H1 (cell line): ENCODE data around the gene CEMP1. TPM values are rescaled to one million over a fixed set of nuclear protein-coding genes. Genes with fewer than 3 reads are reported as not detected.
"Not testable (repeated sequence)": the region's sequence is repeated elsewhere in the genome, so short reads cannot be mapped to it uniquely, and the experiment has no call there.

Experiments used
- CTCF ChIA-PET: fragments of 300-600 bp; sonication (Branson Sonifier 250); formaldehyde crosslinking; loops from one replicate; lab custom pipeline; 2021; ENCODE audit not compliant: partially characterized antibody; lab: Charles Lee
- POLR2A ChIA-PET: fragments of 300-600 bp; sonication (Branson Sonifier 250); formaldehyde crosslinking; loops from one replicate; lab custom pipeline; 2021; ENCODE audit warnings: inconsistent platforms; ENCODE audit not compliant: partially characterized antibody; lab: Charles Lee
- DNase-seq, 2 experiments: peaks; one replicate each; pipeline versions ENCODE4 v3.0.0 to v3.0.0-alpha.2; 2010 to 2022; ENCODE audit warnings: low spot score in 2 of 2, low read depth in 1 of 2, mixed read lengths in 1 of 2
- FAIRE-seq: peaks from 2 replicates; lab custom pipeline; 2011; peaks lifted over from hg19 to GRCh38; lab: Jason Lieb, UNC
- H2AFZ ChIP-seq: 2 replicates; pipeline ENCODE4 v1.8.1; 2012; ENCODE audit warnings: low read length, inconsistent platforms
- H2AK5ac ChIP-seq: 2 replicates; pipeline ENCODE4 v1.6.1; 2013; ENCODE audit warnings: low read depth, low read length
- H2BK120ac ChIP-seq: replicated peaks from 2 replicates; pipeline ENCODE3; 2013; ENCODE audit warnings: low read depth, low read length, inconsistent platforms
- H2BK12ac ChIP-seq: 2 replicates; pipeline ENCODE4 v1.6.1; 2013; ENCODE audit warnings: low read depth, low read length
- H2BK15ac ChIP-seq: 2 replicates; pipeline ENCODE4 v1.6.1; 2013; ENCODE audit warnings: low read length
- H2BK20ac ChIP-seq: 2 replicates; pipeline ENCODE4 v1.6.1; 2013; ENCODE audit warnings: low read length
- H2BK5ac ChIP-seq: 2 replicates; pipeline ENCODE4 v1.6.1; 2013; ENCODE audit warnings: low read depth, low read length
- H3K14ac ChIP-seq: 2 replicates; pipeline ENCODE4 v1.6.1; 2013; ENCODE audit warnings: inconsistent platforms; ENCODE audit not compliant: insufficient read length
- H3K18ac ChIP-seq: 2 replicates; pipeline ENCODE4 v1.6.1; 2013; ENCODE audit warnings: low read length; ENCODE audit errors: extremely low read depth
- H3K23ac ChIP-seq: 2 replicates; pipeline ENCODE4 v1.6.1; 2013; ENCODE audit warnings: inconsistent platforms; ENCODE audit not compliant: insufficient read length
- H3K23me2 ChIP-seq: 2 replicates; pipeline ENCODE4 v1.6.1; 2013; ENCODE audit warnings: low read depth, low read length
- H3K27ac ChIP-seq: 2 replicates; pipeline ENCODE4 v1.6.1; 2011; ENCODE audit warnings: low read depth, low read length, inconsistent platforms
- H3K27me3 ChIP-seq, 4 experiments: replicated peaks in 1 of 4; 1 replicate in 1 of 4; 2 replicates in 3 of 4; pipeline versions ENCODE4 v1.6.1 to v1.8.1; 2011 to 2013; ENCODE audit warnings: low read length in 3 of 4, mild to moderate bottlenecking in 3 of 4, inconsistent platforms in 2 of 4, mixed read lengths in 2 of 4, moderate library complexity in 1 of 4; ENCODE audit not compliant: control insufficient read depth in 3 of 4, insufficient read depth in 3 of 4; ENCODE audit errors: extremely low read depth in 1 of 4
- H3K36me3 ChIP-seq, 4 experiments: 2 replicates each; pipeline versions ENCODE4 v1.6.1 to v1.8.1; 2011 to 2013; ENCODE audit warnings: mild to moderate bottlenecking in 4 of 4, low read length in 3 of 4, moderate library complexity in 2 of 4, control low read depth in 1 of 4, inconsistent platforms in 1 of 4; ENCODE audit not compliant: insufficient read depth in 4 of 4, control insufficient read depth in 2 of 4
- H3K4ac ChIP-seq: replicated peaks from 2 replicates; pipeline ENCODE3; 2013; ENCODE audit warnings: low read length, low read depth, mixed read lengths, inconsistent platforms; ENCODE audit not compliant: insufficient read length
- H3K4me1 ChIP-seq, 4 experiments: replicated peaks in 1 of 4; 1 replicate in 1 of 4; 2 replicates in 3 of 4; pipeline versions ENCODE4 v1.6.1 to v1.8.1; 2011 to 2013; ENCODE audit warnings: low read length in 3 of 4, inconsistent platforms in 2 of 4, mixed read lengths in 1 of 4; ENCODE audit not compliant: insufficient read depth in 4 of 4, control insufficient read depth in 3 of 4
- H3K4me2 ChIP-seq, 2 experiments: 2 replicates each; pipeline versions ENCODE4 v1.6.1 to v1.8.1; 2011 to 2013; ENCODE audit warnings: low read depth in 2 of 2, low read length in 2 of 2, control low read depth in 1 of 2, inconsistent platforms in 1 of 2, mild to moderate bottlenecking in 1 of 2; ENCODE audit not compliant: insufficient read depth in 1 of 2
- H3K4me3 ChIP-seq, 4 experiments: fragments of 200-600, 300-600 bp in 1 of 4; sonication (generic), shearing (Covaris generic), sonication (Bioruptor Twin) in 1 of 4; 2 replicates each; pipeline versions ENCODE4 v1.5.1 to v1.8.1; 2011 to 2016; ENCODE audit warnings: low read length in 4 of 4, low read depth in 3 of 4, control low read depth in 2 of 4, inconsistent platforms in 2 of 4, mild to moderate bottlenecking in 2 of 4, mixed read lengths in 1 of 4, moderate library complexity in 1 of 4; ENCODE audit not compliant: insufficient read depth in 2 of 4; ENCODE audit errors: extremely low read depth in 1 of 4
- H3K56ac ChIP-seq: replicated peaks from 2 replicates; pipeline ENCODE3; 2013; ENCODE audit warnings: low read depth, mild to moderate bottlenecking, mixed read lengths, low read length, inconsistent platforms; ENCODE audit not compliant: insufficient read length
- H3K79me1 ChIP-seq: 2 replicates; pipeline ENCODE4 v1.6.1; 2013; ENCODE audit warnings: low read depth, low read length, control low read depth
- H3K79me2 ChIP-seq, 2 experiments: 2 replicates each; pipeline versions ENCODE4 v1.6.1 to v1.8.1; 2012 to 2013; ENCODE audit warnings: low read length in 2 of 2, mild to moderate bottlenecking in 2 of 2, inconsistent platforms in 1 of 2; ENCODE audit not compliant: insufficient read depth in 2 of 2, control insufficient read depth in 1 of 2
- H3K9ac ChIP-seq, 4 experiments: replicated peaks in 1 of 4; 1 replicate in 1 of 4; 2 replicates in 3 of 4; pipeline versions ENCODE4 v1.6.1 to v1.8.1; 2011 to 2013; ENCODE audit warnings: low read depth in 3 of 4, low read length in 3 of 4, control low read depth in 2 of 4, mild to moderate bottlenecking in 2 of 4, moderate library complexity in 2 of 4, inconsistent platforms in 1 of 4; ENCODE audit errors: extremely low read depth in 1 of 4
- H3K9me3 ChIP-seq, 2 experiments: 2 replicates each; pipeline versions ENCODE4 v1.6.1 to v1.8.1; 2012 to 2013; ENCODE audit warnings: mild to moderate bottlenecking in 2 of 2, moderate library complexity in 2 of 2, control low read depth in 1 of 2, inconsistent platforms in 1 of 2, low read depth in 1 of 2, low read length in 1 of 2, mixed read lengths in 1 of 2; ENCODE audit not compliant: insufficient read depth in 2 of 2
- H4K20me1 ChIP-seq, 2 experiments: replicated peaks in 1 of 2; 2 replicates each; pipeline versions ENCODE3 to v1.8.1; 2011 to 2013; ENCODE audit warnings: inconsistent platforms in 2 of 2, low read length in 2 of 2, mild to moderate bottlenecking in 1 of 2; ENCODE audit not compliant: insufficient read depth in 2 of 2, control insufficient read depth in 1 of 2
- H4K5ac ChIP-seq: 2 replicates; pipeline ENCODE4 v1.6.1; 2013; ENCODE audit warnings: low read length, low read depth, mixed read lengths, inconsistent platforms; ENCODE audit not compliant: insufficient read length
- H4K8ac ChIP-seq: 2 replicates; pipeline ENCODE4 v1.8.0; 2013; ENCODE audit warnings: mild to moderate bottlenecking, moderate library complexity, low read length, inconsistent platforms; ENCODE audit not compliant: insufficient read depth; ENCODE audit errors: extremely low read depth
- H4K91ac ChIP-seq: replicated peaks from 2 replicates; pipeline ENCODE3; 2013; ENCODE audit warnings: low read length, mixed read lengths, inconsistent platforms; ENCODE audit not compliant: insufficient read length
- WGBS, 2 experiments: shearing (Covaris generic) in 1 of 2; methylation state at CpG; one replicate each; pipeline versions ENCODE4 v1.1.6 to v1.1.7; 2013 to 2015; ENCODE audit warnings: low lambda C conversion rate in 2 of 2, mixed read lengths in 2 of 2, inconsistent platforms in 1 of 2, low coverage in 1 of 2, missing lambda C conversion rate in 1 of 2; ENCODE audit not compliant: insufficient replicate concordance in 2 of 2, insufficient coverage in 1 of 2, insufficient read length in 1 of 2; ENCODE audit errors: extremely low coverage in 1 of 2, missing lambda C conversion rate in 1 of 2; 5-methylcytosine and 5-hydroxymethylcytosine counted together
- polyA plus RNA-seq, 7 experiments: library from polyadenylated mRNA; depleted of rRNA in 3 of 7; stranded (reverse) in 5 of 7; unstranded in 2 of 7; fragments of >200 nt in 5 of 7; fragments of 200-250 nt in 2 of 7; gene quantifications; 1 replicate in 5 of 7; 2 replicates in 1 of 7; 4 replicates in 1 of 7; pipeline versions ENCODE4 v1.2.1 to v1.2.3, GENCODE V29; 2011 to 2013; ENCODE audit warnings: missing spikeins in 2 of 7, mixed read lengths in 2 of 7
- total RNA-seq: library from RNA; stranded (reverse); fragmentation: NEBNext Ultra II Directional; extraction: Animal tissue kit (Norgen Biotek cat#: 25700); gene quantifications from 2 replicates; pipeline ENCODE4 v1.2.1, GENCODE V29; 2021

Gene CEMP1
- total and polyA plus RNA-seq, 2 of the 8 experiments (the other 6 are each of a cell fraction or from before 2014, with no cell fraction given), result not detected

DNA sequence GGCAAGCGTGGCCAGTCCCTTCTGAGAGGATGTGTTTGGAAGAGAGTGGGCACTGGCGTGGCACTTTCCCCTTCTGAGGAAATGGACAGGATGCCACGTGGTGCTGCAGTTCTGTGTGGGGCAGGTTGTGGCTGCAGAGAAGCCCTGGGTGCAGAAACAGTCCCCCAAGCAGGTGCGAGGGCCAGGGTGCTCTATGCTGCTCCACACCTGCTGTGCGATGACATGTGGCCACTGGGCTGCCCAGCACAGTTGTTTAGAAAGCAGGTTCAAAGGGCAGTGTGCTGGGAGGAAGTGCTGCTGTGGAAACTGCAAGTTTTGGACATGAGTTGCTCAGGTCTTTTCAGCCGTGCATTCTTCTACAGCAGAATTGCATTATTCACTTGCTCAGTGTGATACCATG, 10.2 kb upstream of the CEMP1 start:
- H4K91ac ChIP-seq, H3K36me3 ChIP-seq, H3K27me3 ChIP-seq, H3K56ac ChIP-seq, H3K4me3 ChIP-seq, H3K4ac ChIP-seq, H2AK5ac ChIP-seq, H3K4me2 ChIP-seq, H2BK20ac ChIP-seq, FAIRE-seq, H2BK15ac ChIP-seq, H2BK5ac ChIP-seq, POLR2A ChIA-PET, H3K9me3 ChIP-seq, H3K4me1 ChIP-seq, H2BK120ac ChIP-seq, H3K23ac ChIP-seq, H4K5ac ChIP-seq, H3K9ac ChIP-seq, CTCF ChIA-PET, H3K79me1 ChIP-seq, H3K18ac ChIP-seq, H3K27ac ChIP-seq, H3K23me2 ChIP-seq, H2BK12ac ChIP-seq, H4K20me1 ChIP-seq, H4K8ac ChIP-seq, H3K14ac ChIP-seq, DNase-seq, H2AFZ ChIP-seq: not testable (repeated sequence)
- 92% methylated on average over 6 of the region's 6 CpGs; no CpG with 5 or more reads in 1 of the 2 experiments for WGBS, 2 experiments
- peaks cover 0 to 46% of the 10 kb centered on the region in 2 experiments; a peak in 2 of 4 replicates for H3K79me2 ChIP-seq

DNA sequence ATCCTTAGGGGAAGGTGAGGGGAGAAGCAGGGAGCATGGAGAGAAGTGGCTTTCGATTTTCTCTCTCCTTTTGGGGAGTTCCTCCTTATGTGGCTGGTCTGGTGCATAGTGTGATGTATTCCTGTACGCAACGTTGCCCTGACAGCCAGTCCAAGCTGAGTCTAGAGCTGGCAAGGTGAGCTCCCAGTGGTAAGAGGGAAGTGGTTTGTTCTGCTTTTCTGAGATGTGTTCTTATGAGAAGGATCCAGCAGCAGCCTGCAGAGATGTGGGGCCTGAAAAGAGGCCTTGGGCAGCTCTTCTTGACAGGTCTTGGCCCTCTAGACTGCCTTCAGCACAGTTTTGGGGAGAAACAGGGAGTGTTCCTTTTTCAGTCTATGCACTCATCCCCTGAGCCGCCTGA, 9.7 kb upstream of the CEMP1 start:
- H3K18ac ChIP-seq, DNase-seq, H3K56ac ChIP-seq, H3K4me2 ChIP-seq, H2AK5ac ChIP-seq, H3K23me2 ChIP-seq, CTCF ChIA-PET, H3K36me3 ChIP-seq, H2BK12ac ChIP-seq, POLR2A ChIA-PET, H3K23ac ChIP-seq, H4K8ac ChIP-seq, FAIRE-seq, H2BK20ac ChIP-seq, H2AFZ ChIP-seq, H3K4me3 ChIP-seq, H4K20me1 ChIP-seq, H2BK120ac ChIP-seq, H3K14ac ChIP-seq, H4K91ac ChIP-seq, H2BK15ac ChIP-seq, H3K9ac ChIP-seq, H3K4ac ChIP-seq, H3K9me3 ChIP-seq, H3K79me1 ChIP-seq, H3K27ac ChIP-seq, H4K5ac ChIP-seq, H3K4me1 ChIP-seq, H3K27me3 ChIP-seq, H2BK5ac ChIP-seq: not testable (repeated sequence)
- 87% methylated on average over 3 of the region's 4 CpGs; no CpG with 5 or more reads in 1 of the 2 experiments for WGBS, 2 experiments
- peaks cover 0 to 42% of the 10 kb centered on the region in 2 experiments; a peak in 2 of 4 replicates for H3K79me2 ChIP-seq
